ENCODE measurements around the gene ZC3H7A.

ZC3H7A gene

DNA sequence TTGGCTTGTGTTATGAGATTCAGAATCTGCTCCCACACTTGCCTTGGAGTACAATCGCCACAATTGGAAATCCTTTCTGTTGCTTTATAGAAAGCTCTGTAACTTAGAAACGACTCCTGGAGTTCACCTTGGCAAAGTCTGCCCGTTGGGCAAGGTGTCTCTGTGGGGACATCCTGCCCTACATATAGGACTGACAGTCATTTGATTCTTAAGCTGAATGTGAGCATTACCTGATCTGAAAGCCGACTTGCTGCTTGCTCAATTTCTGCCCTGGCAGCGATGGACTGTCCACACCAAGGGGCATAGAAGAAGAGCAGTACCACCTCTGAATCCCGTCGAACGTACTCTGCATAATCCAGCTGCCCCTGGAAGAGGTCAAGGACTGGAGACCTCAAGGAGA, 61.3 kb downstream of the ZC3H7A start:
- no peak for DNase-seq (ENCODE audit: low read depth)

DNA sequence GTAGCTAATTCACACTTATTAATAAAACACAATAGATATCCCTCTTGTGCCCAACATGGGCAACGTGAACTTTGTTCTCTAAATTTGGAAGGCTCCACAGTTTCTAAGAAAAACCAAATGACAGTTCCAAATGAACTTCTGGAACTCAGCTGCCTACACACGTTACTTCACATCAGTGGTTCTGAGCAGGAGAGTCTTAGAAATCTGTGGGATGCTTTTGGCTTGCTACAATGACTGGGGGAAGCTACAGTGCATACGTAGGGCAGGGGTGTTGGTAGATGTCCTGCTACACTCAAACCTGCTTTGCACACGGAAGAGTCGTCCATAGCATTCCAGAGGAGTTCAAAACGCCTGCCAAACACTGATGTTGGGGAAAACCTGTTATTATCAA, 62.4 kb downstream of the ZC3H7A start:
- DNase-seq (ENCODE audit: low read depth) = no peak

DNA sequence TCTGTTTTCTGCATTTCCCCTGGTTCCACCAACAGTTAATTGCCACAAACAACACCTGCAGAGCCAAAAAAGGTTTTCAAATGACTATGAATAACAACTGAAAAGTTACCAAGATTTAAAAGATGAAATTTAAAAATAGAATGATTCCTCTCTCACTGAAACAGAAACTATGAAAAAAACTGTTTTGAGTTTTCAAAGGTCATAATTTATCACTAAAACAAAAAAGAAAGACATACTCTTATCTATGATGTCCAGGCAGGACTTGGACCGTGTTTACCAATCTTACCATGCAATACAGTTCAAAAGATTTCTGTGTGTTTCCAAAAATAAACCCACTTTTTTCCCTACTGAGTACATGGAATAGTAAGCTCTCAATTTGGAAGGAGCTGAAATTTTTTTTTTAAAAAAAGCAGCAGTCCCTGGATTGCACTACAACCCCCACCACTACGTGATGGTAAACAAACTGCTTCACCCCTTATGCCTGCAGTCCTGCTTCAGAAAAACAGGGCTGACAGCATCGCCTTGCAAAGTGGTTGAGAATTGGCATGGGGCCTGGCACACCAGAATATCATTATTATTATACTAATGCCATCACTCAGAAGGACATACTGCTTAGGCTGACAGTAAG, 62.9 kb downstream of the ZC3H7A start:
- no peak for DNase-seq (ENCODE audit: low read depth)

DNA sequence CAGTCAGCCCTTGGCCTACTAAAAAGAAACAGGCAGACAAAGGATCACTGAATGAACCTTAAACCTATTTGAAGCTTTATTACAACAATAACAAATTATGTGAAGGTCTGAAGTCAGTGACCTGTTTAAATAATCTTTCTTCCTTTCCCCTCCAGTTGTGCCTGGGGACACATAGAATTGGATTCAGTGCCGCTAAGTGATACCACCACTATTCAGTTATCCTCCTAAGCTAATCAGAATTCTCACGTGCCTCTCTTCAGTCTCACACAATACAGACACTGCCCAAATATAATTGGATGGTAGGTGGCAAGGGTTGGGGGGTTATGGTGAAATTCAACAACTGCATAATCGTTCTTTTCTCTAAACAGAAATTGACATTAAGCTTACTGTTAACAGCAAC, 65.8 kb downstream of the ZC3H7A start:
- no peak for DNase-seq (ENCODE audit: low read depth)

DNA sequence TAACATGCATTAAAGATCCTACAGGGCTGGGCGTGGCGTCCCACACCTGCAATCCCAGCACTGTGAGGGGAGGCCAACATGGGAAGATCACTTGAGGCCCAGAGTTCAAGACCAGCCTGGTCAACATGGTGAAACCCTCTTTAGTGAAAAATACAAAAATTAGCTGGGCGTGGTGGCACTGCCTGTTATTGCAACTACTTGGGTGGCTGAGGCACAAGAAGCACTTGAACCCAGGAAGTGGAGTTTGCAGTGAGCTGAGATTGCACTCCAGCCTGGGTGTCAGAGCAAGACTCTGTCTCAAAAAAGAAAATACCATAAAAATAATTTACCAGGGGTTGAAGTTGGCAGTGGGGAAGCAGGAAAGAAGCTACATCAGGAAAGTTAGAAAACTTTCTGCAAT, 67.3 kb downstream of the ZC3H7A start:
- no peak for DNase-seq (ENCODE audit: low read depth)

DNA sequence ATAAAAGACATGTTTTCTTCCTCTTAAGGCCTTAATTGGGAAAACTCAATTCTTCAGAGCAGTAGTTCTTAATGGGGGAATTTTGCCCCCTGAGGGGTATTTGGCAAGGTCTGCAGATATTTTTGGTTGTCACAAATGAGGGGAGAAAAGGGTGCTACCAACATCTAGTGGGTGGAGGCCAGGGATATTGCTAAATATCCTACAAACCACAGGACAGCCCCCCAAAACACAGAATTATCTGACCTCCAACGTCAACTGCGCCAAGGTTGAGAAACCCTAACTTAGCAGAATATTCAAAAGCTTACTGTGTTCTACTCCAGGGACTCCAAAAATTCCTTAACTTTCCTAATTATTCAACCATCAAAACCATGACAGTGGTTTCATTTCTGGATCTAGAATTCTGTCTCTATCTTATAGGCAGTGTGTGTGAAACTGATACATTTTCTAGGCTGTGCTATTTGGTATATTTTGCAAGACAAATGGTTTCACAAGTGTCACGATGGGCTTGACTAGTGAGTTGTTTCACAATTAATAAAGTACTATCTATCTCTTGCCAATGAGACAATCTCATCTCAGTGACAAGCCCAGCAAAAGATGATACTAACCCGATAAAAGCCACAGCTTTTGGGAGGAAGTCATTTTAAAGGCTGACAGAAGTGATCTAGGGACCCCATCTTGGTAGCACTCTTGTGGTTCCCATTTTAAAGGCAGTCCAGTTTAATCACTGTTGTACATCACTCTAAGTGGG, 69.1 kb downstream of the ZC3H7A start:
- DNase-seq (ENCODE audit: low read depth) = no peak

DNA sequence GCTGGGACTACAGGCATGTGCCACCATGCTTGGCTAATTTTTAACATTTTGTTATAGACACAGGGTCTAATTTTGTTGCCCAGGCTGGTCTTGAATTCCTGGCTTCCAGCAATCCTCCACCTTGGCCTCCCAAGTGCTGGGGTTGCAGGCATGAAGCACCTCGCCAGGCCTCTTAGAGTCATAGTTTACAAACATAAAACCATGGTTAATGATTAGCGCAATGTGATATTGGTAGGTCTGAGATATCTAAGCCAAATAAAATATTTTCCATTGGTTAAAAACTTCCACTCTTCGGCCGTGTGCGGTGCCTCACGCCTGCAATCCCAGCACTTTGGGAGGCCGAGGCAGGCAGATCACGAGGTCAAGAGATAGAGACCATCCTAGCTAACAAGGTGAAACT, 71.0 kb downstream of the ZC3H7A start:
- no peak for DNase-seq (ENCODE audit: low read depth)

DNA sequence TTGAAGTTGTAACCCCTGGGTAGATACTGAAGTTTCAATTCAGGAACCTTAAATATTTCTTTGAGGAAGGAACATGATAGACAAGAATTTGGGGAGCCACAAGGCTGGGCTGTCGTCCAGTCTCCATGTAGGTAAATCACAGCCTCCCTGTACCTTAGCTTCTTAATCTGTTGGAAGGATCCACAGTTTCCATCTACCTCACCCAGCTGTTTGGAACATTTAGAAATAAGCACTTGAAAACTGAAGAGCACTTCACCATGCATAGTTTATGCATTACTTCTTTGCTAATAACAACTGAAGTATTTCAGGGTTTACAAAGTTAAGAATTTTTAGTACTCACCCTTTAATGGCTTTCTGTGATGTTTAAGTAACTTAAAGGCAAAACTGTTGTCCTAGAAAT, 71.6 kb downstream of the ZC3H7A start:
- no peak for DNase-seq (ENCODE audit: low read depth)

DNA sequence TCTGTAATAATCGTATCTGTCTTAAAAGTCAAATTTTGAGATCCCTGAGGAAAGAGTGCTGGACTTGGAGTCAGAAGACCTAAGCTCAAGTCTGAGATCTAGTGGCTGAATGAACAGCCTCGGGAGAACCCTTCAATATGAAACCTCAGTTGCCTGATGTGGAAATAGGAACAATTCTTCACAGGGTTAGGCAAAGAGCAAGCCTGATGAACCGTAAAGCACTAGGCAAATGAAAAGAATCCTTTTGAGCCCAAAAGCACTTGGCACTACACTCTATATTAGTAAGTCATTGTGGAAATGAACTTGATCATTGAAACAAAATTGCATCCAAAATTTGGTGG, 74.6 kb downstream of the ZC3H7A start:
- DNase-seq (ENCODE audit: low read depth) = no peak

DNA sequence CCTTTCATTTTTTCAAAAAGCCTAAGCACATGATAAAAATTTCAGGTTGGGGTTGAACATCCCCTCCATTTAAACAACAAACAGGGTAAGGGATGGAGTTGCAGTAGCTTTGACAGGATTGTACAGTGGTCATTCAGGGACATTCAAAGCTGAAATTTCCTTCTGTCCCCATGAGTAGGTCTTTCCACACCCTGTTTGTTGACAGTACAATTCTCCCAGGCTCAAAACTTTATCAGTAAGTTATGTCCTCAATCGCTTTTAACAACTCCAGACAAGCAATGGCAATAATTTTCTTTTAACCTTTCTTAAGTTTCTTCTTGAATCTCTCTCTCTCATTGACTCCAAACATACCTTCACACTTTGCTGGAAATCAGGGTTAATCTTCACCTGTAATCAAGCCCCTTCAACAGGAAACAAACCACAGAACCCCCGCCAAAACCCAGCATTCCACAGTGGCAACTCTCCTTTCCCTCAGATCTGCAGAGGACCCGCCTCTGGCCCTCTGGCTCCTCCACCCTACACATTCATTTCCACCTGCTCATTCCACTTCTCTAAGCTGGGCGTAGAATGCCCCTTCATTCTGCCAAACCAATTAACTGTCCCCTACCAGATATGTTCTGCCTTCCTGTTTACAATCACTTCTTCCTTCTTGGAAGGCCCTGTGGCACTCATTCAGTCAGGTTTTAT, 75.1 kb downstream of the ZC3H7A start:
- no peak for DNase-seq (ENCODE audit: low read depth)

DNA sequence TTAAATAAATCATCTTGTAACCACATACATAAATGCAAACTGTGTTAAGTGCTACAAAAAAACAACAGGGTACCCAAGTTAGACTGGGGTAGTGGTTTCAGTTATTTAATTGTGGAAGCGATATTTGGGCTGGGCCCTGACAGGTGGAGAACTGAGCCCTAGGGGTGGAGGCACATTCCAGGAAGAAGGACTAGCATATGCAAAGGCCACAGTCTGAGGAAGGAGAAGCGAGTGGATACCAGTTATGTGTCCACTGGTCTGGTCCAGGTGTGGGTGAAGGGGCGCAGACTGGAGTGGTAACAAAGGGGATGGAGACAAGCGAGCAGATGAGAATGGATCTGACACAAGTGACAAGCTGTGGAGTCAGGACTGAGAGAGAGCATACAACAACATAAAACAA, 77.3 kb downstream of the ZC3H7A start:
- DNase-seq (ENCODE audit: low read depth) = no peak

DNA sequence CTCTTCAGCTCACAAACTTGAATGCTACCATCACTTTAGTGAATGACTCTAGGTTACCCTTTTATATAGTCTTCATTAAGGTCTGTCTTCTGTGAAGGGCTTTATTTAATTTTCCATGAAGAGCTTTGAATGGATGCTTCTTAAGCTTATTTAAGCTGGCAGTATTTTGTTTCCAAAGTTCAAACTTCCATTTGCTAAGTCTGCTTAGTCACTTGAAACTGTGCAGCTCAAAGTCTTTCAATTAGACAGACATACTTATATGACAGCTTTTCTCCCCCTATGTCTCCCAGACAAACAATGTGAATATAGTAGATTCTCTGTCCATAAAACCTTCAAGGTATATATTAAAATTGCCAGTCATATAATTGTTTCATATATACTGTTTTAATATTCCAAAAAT, 77.9 kb downstream of the ZC3H7A start:
- DNase-seq (ENCODE audit: low read depth) = no peak

DNA sequence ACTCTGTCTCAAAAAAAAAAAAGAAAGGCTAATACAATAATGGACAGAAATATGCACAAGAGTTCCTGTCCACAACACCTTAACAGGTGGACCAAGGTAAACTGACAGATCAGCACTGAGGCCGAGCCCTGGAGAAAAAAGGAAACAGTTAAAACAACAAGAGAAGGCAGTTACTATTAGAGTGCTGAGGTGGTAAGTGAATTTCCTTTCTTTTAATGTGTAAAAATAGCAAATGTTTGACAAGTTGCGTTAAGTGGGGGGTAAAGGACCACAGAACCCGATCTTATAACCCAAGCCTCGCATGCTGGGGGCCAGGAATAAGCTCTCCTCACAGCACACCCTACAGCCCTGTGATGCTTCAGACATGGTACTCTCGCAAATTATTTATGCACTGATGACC, 79.2 kb downstream of the ZC3H7A start:
- DNase-seq (ENCODE audit: low read depth) = no peak

DNA sequence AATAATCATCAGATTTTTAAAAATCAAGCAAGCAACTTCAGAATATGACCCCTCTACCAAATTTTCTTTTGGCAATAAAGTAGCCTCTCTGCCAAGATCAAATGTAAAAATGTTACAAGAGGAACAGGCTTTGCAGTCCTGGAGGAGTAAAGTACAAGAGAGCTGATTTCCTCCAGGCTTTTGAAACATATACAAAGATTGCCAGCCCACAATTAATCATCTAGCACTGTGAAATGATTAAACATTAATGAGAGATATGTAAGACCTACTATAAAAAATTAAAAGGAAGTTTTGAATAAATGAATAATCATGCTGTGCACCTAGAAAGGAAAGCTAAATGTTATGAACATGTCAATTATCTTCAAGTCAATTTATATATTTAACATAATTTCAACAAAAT, 80.7 kb downstream of the ZC3H7A start:
- DNase-seq (ENCODE audit: low read depth) = peak; percentile 33

DNA sequence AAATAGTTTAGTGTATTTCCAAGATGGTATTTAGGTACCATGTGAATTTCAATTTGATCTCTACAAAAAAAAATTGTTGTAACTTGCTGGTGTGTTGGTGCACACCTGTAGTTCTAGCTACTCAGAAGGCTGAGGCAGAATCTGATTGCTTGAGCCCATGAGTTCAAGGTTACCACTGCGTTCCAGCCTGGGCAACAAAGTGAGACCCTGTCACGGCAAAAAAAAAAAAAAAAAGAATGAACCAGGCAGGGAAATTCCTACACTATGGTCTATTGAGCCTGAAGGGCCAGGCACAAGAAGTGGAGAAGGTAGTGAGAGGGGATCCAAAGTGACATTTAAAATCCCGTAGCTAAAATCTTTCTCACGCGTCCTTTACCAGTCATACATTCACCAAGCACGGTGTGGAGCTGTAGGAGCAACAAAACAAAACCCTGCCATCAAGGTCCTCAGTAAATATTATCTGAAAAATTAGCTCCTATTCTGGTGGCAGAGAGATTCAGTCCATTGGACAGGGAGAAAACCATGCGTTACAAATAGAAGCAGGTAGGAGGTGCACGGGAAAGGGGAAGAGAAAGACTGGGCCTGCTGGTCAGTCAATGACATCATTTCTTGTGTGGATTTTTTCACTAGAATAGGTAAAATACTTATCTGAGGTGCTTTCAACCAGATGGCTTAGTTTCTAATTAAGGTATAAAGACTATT, 81.7 kb downstream of the ZC3H7A start:
- no peak for DNase-seq (ENCODE audit: low read depth)

DNA sequence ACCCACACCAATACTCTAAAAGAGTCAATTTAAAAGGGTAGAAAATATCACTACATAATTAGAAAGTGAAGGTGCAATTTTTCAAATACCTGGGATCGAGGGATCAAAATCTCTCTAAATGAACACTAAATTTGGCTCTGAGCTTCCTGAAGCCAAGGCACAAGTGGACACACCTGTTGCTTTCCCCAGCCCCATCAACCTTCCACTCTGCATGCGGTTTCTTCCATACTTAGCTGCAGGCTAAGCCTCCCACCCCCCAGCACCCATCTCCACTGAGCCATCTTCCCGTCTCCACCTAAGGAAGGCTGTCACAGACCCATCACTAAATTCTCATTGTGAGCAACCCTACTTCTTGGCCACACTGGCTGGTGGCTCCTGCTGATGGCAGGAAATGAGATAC, 84.9 kb downstream of the ZC3H7A start:
- DNase-seq (ENCODE audit: low read depth) = no peak

DNA sequence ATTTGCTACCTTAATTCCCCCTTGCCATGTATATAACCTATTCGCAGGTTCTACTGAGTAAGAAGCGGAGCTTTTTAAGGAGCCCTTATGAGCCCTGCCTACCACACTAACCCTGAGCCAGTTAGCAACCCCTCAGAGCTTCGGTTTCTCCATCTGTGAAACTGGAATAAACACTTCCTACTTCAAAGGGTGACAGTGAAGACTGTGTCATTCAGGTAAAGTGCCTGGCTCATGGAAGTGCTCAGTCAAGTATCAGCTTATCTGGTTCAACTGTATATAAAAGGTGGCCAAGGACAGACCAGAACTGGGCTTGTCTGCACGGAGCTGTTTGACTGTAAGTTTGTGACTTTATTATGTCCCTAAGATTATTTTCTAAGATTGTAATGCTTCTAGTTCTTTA, 85.4 kb downstream of the ZC3H7A start:
- DNase-seq (ENCODE audit: low read depth) = no peak

DNA sequence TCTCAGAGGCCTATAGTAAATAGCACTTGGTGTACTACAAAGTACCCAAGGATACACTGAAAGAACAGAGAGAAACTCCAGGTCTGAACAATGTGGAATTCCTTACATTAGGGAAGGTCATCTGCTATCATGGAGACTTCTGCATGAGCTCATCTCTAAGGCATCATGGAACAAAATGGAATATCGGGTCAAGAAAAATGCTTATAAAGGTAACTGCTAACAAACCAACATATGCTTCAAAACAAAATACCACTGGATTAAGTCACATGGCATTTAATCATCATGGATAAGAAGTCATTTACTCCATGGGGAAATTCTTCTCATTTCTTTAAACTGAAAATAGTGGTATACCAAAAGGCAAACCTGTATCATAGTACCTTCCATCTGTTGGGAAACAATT, 88.6 kb downstream of the ZC3H7A start:
- DNase-seq (ENCODE audit: low read depth) = peak; percentile 68

DNA sequence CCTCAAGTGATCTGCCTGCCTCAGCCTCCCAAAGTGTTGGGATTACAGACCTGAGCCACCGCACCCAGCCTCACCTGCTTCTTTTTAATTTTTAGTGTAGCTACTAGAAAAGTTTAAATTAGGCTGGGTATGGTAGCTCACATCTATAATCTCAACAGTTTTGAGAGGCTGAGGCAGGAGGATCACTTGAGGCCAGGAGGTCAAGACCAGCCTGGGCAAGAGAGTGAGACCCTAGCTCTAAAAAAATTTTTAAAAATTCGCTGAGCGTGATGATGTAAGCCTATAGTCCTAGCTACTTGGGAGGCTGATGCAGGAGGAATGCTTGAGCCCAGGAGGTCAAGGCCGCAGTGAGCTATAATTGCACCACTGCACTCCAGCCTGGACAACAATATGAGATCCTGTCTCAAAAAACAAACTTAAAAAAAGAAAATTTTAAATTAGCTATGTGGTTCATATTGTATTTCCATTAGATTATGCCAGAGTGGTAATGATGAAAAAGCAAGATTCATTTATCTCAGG, 89.3 kb downstream of the ZC3H7A start:
- DNase-seq (ENCODE audit: low read depth) = no peak

DNA sequence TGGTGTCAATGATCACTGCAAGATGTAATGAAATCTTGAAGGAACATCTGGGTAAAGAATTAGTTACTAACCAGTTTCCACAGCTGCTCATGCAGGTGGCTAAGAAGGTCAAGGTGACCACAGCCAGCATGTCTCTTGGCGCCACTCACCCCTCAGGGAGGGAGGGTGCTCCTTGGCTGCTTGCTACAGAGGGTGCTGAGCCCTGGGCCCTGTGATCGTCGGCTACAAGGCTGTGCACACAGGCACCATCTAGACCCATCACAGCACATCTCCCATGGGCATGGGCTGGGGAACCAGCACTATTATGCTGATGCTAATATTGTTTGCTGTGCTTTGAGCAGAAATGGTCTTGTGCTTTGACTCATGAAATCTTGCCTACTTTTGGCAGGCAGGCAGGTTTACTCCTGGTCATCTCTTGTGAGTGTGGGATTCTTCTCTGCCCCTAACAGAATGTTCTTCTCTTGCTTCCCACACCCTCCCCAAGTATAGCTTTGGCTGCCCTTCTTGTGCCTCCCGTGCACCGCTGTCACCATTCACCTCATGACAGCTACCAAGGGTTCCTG, 90.8 kb downstream of the ZC3H7A start:
- no peak for DNase-seq (ENCODE audit: low read depth)

DNA sequence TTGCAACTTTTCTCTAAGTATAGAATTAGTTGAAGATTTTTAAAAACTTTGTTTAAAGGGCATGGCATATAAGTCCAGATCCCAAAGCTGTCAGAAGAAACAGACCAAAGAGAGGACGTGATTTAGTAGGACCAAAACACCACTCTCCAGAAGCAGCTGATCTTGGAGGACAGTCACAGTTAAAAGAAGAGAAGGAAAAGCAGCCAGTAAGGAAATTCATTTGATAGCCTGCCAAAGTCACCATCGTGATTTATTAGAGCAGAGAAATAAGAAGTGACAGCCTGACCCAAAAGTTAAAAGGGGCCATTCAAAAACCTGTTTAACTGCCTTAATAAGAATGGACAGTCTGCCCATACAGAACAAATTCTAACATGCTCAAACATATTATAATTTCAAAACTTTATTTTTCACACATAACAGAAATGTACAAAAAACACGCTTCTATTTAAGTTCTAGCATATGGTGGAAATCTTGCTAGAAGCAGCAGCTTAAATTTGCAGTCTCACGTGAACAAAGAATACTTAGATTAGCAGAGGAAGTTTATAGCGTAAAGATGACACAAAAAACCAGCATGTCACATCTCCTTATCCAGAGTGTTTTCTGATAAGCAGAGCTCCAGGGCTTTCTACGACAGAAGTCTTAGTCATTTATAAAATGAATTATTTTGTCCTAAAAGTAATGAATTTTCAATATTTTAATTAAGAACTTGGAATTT, 91.6 kb downstream of the ZC3H7A start:
- no peak for DNase-seq (ENCODE audit: low read depth)

Data from amniotic epithelial cell (primary cell).